HG03196 (cell line): ENCODE data around the gene RPTOR.

ENCODE experiments used
- ATAC-seq: cut with Tn5 transposase; IDR thresholded peaks from one replicate; pipeline ENCODE4 v1.9.1; 2021; ENCODE audit not compliant: unreplicated experiment

The RPTOR gene

GRCh38 chr17:80931421-80932265 is 387.0 kb downstream of the RPTOR start:
- ATAC-seq = no peak

DNA sequence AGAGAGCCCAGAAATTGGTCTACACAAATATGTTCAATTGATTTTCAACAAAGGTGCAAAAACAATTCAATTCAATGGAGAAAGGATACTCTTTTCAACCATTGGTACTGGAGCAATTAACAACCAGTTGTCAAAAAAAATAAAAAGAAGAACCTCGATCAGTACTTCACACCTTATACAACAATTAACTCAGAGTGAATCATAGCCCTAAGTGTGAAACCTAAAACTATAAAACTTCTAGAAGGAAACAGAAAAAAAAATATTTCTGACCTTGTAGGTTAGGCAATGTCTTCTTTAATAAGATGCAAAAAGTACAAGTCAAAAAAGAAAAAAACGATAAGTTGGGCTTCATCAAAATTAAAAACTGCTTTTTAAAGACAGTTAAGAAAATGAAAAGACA is 390.9 kb downstream of the RPTOR start:
- ATAC-seq = no peak

DNA sequence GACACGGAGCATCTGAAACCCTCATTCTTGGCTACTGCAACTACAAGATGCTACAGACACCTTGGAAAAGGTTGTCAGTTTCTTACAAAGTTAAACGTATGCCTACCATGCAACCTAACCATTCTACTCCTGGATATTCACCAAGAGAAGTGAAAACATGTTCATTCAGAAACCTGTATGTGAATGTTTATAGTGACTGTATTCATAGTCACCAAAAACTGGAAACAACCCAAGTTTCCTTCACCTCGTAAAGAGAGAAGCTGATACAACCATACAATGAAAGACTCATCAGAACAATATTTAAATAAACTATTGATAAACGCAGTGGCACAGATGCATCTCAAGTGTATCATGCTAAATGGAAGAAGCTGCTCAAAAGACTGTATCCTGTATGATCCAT is 391.6 kb downstream of the RPTOR start:
- no peak for ATAC-seq

DNA sequence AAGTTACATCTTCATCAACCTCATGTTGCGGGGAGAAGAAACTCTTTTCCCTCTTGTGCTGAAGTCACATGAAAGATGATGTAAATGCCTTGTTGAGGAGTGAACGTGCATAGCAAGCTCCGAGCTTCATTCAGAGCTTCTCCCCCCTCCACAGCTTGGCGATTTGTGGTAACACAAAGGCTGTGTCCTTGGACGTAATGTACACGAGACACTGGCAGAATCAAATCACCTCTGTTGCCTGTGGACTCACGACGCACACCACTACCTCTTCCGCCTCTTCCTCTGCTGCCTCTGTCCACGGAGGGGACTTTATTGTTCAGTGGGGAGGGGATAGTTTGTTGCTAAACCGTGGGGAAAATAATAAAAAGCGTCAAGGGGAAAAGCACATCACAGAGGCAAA is 392.1 kb downstream of the RPTOR start:
- no peak for ATAC-seq

DNA sequence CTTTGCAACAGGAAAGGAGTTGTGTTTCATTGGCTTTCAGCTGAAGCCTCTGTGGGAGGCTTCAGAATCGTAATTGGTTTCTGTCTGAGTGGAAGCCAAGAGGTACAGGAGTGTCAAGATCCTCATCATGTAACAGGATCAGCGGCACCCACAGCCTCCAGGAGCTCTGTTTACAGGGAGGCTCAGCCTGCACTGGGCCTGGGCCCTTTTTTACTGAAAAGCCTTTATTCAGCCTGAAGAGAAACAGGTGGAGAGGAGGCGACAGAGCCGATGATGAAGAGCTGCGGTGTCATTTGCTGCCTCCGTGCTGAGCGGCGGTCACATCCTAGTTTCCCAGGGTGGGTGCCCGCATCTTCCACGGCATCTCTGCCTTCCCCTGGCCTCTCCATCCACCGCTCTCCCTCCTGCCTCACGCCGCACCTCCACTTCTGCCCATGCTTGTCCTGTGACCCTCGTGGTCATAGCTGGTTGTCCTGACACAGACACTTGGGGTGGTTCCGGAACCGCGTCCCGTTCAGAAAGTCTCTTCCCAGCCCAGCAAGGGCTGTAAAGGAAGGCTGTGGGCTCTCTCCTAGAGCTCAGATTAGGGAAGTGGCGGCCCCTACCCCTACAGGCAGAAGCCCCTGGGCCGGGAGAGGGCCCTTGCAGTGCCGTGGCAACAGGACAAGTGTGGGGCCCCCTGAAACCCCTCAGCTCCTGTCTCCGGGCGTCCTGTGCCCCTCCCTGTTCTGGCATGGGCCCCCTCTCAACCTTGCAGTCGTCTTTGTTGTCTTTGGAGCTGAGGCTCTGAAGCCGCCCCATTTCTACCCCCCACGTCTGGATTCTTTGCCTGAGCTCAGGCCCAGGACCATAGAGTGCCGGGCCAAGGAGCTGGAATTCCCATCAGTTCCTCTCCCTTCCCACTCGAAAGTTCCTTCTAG is 393.1 kb downstream of the RPTOR start:
- ATAC-seq = no peak

DNA sequence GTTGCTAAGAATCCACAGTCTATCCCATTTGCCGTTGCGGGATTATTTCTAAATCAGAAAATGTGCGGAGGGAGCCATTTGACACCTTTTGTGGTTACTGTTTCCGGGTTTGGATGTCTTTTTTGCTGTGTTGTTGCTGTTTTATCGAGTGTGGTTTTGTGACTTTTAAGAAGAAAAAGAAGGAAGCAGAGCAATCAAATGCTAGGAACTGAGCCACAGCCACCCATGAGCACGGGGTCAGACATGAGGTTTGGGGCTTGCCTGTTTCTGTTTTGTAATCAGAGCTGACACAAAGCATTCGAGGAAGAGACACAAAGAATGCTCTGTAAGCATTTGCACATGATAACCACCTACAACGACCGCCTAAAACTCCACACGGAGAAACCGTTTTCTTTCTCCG is 393.9 kb downstream of the RPTOR start:
- no peak for ATAC-seq

- ATAC-seq = no peak
These were observed 394.8 kb downstream of the RPTOR start for GRCh38 chr17:80939151-80940145.

DNA sequence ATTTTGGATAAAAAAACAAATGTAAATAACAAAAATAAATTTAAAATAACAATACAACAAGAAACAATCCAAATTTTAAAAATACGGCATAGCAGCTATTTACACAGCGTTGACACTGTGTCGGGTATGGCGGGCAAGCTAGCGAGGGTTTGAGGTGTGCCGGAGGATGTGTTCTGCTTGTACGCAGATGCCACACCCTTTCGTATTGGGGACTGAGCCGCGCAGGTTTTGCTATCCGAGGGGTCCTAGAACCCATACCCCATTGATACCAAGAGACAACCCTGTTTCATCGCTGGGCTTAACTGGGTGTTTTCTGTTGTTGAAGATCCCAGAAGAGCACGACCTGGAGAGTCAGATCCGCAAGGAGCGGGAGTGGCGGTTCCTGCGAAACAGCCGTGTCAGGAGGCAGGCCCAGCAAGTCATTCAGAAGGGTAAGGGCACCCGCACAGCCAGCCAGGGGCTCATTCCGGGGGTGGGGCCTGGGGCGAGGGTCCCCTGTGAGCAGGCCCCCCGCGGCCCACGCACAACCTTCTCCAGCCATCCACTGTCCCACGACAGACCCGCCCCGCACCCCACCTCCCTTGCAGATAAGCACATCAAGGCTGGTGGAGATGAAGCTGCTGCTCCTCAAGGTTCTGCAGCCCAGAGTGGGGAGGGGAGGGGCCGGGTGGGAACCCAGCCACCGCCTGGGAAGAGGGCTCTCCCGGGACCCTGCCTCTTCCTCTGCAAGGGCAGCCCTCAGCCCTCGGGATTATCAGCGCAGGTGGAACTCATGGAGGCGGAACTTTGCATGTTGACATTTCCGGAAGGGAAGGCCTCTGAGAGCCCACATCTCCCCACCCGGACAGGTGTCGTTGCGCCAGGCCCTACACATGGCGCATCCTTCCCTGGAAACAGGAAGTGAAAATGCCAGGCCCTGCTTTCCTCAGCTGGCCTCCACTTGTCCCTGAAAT is 395.8 kb downstream of the RPTOR start:
- ATAC-seq = no peak

- ATAC-seq = no peak
These were observed 396.5 kb downstream of the RPTOR start for GRCh38 chr17:80941171-80941570.

- ATAC-seq = no peak
These were observed 397.2 kb downstream of the RPTOR start for GRCh38 chr17:80941743-80942422.

DNA sequence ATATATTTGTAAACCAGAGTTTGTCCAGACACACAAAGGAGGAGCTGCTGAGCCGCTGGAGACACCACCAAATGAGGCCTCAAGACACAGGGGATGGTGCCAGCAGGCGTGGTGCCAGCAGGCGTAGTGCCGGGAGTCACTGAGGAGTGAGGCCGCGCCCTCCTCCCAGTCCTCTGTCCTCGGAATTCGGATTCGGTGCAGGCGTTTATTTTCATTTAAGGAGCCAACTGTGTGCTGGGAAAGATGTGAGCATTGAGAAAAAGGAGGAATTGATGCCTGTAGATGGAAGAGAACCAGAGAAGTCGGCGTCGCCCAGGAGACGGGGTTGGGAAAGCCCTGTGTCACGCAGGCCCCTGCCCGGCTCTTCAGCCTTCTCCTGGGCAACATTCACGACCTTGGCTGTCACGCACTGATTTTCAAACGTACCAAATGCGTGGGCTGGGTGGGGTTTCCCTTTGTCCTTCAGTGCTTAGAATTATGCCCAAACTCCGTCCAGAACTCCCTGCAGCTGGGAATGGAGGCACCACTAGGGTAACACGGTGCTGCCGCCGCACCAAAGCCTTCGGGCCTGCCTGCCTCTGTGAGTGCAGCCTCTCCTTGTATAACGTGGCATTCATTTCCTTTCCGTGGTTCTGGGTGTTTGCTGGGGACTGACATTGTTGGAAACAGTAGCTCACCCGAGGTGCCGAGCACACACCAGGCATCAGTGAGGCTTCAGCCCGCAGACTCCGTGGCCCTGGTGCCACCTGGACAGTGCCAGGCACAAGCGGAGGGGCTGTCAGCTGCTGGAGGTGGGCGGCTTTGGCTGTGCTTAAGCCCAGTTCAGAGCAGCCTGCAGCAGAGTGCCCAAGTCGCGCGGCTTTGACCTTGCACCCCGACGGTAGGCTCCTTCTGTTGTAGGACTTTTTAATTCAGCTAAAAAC is 398.0 kb downstream of the RPTOR start:
- no peak for ATAC-seq

GRCh38 chr17:80943346-80944145 is 398.9 kb downstream of the RPTOR start:
- no peak for ATAC-seq

- ATAC-seq = no peak
These were observed 399.7 kb downstream of the RPTOR start for GRCh38 chr17:80944326-80944725.

GRCh38 chr17:80945736-80946135 is 401.1 kb downstream of the RPTOR start:
- no peak for ATAC-seq

DNA sequence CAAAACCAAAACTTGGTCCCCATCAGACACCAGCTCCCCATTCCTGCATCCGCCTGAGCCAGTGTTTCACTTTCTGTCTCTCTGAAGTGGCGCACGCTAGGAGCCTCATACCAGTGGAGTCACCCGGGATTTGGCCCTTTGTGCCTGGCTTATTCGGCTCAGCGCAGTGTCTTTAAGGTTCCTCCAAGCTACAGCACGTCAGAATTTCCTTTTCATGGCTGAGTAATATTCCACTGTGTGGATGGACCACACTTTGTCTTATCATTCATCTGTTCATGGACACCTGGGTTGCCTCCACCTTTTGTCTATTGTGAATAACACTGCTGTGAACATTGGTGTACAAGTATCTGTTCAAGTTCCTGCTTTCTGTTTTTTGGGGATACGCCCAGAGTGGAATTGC is 401.8 kb downstream of the RPTOR start:
- no peak for ATAC-seq

DNA sequence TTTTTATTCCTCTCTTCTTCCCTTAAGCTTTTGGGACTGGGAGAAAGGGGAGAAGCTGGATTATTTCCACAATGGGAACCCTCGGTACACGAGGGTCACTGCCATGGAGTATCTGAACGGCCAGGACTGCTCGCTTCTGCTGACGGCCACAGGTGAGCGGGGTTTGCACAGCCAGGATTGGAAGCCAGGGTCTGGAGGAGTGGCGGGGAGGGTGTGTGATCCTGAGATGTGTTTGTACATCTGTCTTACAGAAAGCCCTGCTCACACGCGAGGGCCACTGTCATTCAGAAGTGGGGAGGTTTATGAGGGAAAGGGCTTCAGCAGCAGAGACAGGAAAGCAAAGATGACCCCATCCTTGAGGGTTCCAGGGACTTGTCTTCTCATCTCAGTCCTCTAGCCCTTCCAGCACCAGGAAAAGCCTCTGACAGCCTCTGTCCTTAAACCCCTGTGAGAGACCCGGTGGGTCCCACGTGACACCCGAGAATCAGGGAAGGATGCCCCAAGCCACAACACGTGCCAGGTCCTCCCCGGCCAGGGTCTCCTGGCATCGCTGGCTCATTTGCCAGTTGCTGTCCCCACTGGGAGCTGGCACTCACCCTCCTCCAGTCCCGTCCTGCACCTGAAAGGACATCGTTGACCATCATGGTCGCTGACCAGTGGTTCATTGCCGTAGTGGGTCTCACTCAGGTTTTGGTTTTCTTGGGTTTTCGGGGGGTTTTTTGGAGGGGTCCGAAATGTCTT is 402.7 kb downstream of the RPTOR start:
- ATAC-seq = no peak
